ENCODE measurements around the gene SLC25A18.
"Not testable (repeated sequence)": the region's sequence is repeated elsewhere in the genome, so short reads cannot be mapped to it uniquely, and the experiment has no call there.

Gene SLC25A18

GRCh38 chr22:17612057-17612456 is 48.8 kb downstream of the SLC25A18 start:
- DNase-seq: no peak

- no peak for DNase-seq
These were observed 50.0 kb downstream of the SLC25A18 start for GRCh38 chr22:17613280-17613679.

GRCh38 chr22:17627961-17628405 is 64.7 kb downstream of the SLC25A18 start:
- peak in 1 of 2 donors; percentile 7 for DNase-seq

GRCh38 chr22:17628406-17629172 is 65.3 kb downstream of the SLC25A18 start, which contains the start of gene ATP6V1E1:
Gene ATP6V1E1, minus strand, starts transcription at chr22:17628749. Its CDS starts 114 bp downstream, at chr22:17628635.
- peak; percentile 96 for DNase-seq

GRCh38 chr22:17629173-17629489 is 65.8 kb downstream of the SLC25A18 start:
- no peak for DNase-seq

GRCh38 chr22:17629641-17630040 is 66.3 kb downstream of the SLC25A18 start:
- no peak for DNase-seq

- DNase-seq: no peak
These were observed 67.8 kb downstream of the SLC25A18 start for GRCh38 chr22:17631076-17631565.

- no peak for DNase-seq
These were observed 70.1 kb downstream of the SLC25A18 start for GRCh38 chr22:17633217-17633997.

- DNase-seq: no peak
These were observed 70.7 kb downstream of the SLC25A18 start for GRCh38 chr22:17633998-17634323.

GRCh38 chr22:17634696-17635095 is 71.4 kb downstream of the SLC25A18 start:
- DNase-seq: no peak

- DNase-seq: not testable (repeated sequence)
These were observed 73.6 kb downstream of the SLC25A18 start for GRCh38 chr22:17636850-17637249.

GRCh38 chr22:17637490-17638181 is 74.3 kb downstream of the SLC25A18 start:
- no peak for DNase-seq

GRCh38 chr22:17638182-17638431 is 74.8 kb downstream of the SLC25A18 start:
- peak in 1 of 2 donors; percentile 50 for DNase-seq

- DNase-seq: peak; percentile 77 to 81
These were observed 75.3 kb downstream of the SLC25A18 start, which contains the start of gene BCL2L13 for GRCh38 chr22:17638432-17639246. Gene BCL2L13, plus strand, starts transcription at chr22:17638757. Its CDS starts 16,955 bp downstream, at chr22:17655712.

- no peak for DNase-seq
These were observed 76.0 kb downstream of the SLC25A18 start for GRCh38 chr22:17639247-17639741.
